ENCODE data around the gene SIRT1.
"Not testable (repeated sequence)": the region's sequence is repeated elsewhere in the genome, so short reads cannot be mapped to it uniquely, and the experiment has no call there.

SIRT1 gene

GRCh38 chr10:67884313-67884841 is at the start of gene SIRT1:
Gene SIRT1, plus strand, starts transcription at chr10:67884656. Its CDS starts 66 bp downstream, at chr10:67884722.
- peak; percentile 70 for FAIRE-seq

GRCh38 chr10:67835541-67836394 is 48.7 kb upstream of the SIRT1 start:
- FAIRE-seq = not testable (repeated sequence)

- FAIRE-seq = no peak
These were observed 48.0 kb upstream of the SIRT1 start for GRCh38 chr10:67836488-67836887.

GRCh38 chr10:67836972-67837371 is 47.5 kb upstream of the SIRT1 start:
- no peak for FAIRE-seq

- FAIRE-seq = peak; percentile 75
These were observed 46.7 kb upstream of the SIRT1 start, which contains the start of gene DNAJC12 for GRCh38 chr10:67837541-67838314. Gene DNAJC12, minus strand, starts transcription at chr10:67838188. Its CDS starts 177 bp downstream, at chr10:67838011.

- not testable (repeated sequence) for FAIRE-seq
These were observed 44.9 kb upstream of the SIRT1 start for GRCh38 chr10:67839511-67839910.

DNA sequence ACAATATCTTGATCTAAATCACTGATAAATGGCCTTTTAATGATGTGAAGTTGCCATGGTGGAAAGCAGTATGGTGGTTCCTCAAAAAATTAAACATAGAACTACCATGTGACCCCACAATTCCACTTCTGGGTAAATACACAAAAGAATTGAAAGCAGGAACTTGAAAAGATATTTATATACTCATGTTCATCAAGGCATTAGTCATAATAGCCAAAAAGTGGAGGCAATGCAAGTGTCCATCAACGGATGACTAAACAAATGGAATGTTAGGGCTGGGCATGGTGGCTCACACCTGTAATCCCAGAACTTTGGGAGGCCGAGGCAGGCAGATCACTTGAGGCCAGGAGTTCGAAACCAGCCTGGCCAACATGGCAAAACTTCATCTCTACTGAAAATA is 44.5 kb upstream of the SIRT1 start:
- FAIRE-seq = no peak

DNA sequence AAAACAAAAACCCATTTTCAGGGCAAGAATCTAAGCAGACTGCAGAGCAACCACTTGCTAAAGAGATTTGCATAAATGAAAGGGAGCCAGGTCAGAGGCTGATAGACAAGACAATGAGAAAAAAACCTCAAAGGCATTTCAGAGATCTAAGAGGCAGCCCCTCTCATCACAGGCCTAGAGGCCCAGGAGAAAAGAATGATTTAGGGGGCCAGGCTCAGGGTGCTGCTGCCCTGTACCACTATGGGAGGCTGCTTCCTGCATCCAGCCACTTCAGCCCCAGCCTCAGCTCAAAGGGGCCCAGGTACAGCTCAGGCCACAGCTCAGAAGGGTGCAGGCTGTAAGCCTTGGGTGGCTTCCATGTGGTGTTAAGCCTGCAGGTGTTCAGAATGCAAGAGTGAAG is 42.7 kb upstream of the SIRT1 start:
- no peak for FAIRE-seq

GRCh38 chr10:67843284-67843683 is 41.2 kb upstream of the SIRT1 start:
- no peak for FAIRE-seq

GRCh38 chr10:67849331-67850011 is 35.0 kb upstream of the SIRT1 start:
- FAIRE-seq = peak; percentile 59

- no peak for FAIRE-seq
These were observed 33.3 kb upstream of the SIRT1 start for GRCh38 chr10:67851186-67851585.

DNA sequence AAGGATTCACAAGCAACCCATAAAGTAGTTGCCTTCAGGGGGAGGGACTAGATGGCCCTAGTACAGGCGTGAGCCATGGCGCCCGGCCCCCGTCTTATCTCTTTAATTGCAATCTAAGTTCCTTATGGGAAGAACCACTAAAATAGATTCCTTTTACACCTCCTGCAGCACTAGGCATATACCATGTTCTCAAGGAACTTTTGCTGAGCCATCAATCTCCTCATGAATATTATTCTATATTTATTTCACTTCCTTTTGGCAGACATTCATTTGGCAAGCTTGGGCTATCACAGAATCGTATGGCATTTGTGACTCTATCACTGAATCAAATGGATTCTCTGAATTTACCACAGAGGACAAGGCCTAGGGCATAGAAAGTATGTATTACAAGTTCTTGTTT is 31.7 kb upstream of the SIRT1 start:
- no peak for FAIRE-seq

DNA sequence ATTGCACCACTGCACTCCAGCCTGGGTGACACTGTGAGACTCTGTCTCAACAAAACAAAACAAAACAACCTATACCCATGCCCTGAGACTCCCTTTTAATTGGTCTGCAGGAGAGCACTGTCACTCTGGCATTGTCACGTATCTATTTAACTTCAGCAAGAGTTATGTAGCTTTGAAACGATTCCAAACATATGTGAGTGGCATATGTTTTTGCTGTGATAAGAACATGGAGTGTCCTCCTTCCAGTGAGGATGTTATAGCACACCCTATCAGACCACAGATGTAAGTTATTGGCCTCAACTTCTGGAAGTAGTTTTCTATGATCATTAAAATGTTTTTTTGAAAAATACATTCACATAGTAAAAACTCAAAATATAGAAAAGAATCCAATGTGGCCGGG is 30.9 kb upstream of the SIRT1 start:
- no peak for FAIRE-seq

DNA sequence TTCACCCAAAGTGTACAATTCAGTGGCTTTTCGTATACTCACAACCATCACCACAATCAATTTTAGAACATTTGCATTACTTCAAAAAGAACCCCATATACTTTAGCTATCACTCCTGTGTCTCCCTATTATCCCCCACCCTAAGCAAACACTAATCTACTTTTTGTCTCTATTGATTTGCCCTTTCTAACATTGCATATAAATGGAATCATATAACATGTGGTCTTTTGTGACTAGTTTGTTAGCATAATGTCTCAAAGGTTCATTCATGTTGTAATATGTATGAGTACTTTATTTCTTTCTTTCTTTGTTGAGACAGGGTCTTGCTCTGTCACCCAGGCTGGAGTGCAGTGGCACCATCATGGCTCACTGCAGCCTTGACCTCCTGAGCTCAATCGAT is 25.5 kb upstream of the SIRT1 start:
- no peak for FAIRE-seq

DNA sequence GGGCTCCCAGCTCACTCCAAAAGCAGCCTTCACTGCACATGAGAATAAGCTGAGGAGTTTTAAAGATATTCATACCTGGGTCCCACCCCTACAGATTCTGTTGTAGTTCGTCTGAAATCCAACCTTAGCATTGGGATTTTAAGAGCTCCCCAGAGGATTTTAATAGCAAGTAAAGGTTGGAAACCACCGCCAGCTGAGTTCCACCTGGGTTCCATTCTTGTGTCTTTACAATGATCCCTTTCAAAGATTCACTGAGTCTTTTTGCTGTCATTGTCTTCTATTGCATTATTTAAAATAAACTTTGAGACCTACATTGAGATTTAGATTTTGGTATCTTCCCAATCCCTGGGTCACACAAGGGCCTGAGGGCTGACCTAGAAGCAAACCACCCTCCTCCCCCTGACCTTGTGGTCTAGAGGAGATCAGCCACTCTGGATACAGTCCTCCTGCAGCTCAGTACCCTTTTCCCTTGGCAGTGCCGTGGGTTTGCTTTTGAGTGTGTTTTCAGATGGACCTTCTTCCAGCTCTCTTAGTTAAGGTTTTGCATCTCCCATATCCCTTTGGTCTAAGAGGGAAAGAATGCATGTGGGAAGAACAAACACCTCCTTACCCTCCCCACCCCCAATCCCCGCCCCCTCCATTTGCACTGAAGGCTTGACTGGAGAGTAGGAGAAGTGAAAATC is 22.6 kb upstream of the SIRT1 start:
- FAIRE-seq = no peak

DNA sequence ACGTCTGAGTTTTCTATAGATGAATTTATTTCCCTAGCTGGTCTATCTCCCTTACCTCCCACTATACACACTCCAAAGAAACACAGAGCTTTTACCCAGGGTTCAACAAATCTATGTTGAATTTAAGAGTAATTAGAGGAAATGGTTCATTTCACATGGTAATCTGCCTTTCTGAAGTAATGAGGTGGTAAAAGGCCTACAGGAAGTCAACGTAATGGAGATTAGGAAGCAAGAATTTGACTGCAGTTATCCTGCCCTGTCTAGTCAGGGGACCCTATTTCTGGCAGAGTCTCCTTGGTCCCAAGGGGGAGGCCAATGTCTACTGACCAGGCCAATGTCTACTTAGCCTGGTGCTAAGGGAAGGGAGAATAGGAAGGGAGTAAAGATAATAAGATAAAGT is 21.4 kb upstream of the SIRT1 start:
- no peak for FAIRE-seq

GRCh38 chr10:67864607-67865371 is 19.7 kb upstream of the SIRT1 start:
- FAIRE-seq = no peak

DNA sequence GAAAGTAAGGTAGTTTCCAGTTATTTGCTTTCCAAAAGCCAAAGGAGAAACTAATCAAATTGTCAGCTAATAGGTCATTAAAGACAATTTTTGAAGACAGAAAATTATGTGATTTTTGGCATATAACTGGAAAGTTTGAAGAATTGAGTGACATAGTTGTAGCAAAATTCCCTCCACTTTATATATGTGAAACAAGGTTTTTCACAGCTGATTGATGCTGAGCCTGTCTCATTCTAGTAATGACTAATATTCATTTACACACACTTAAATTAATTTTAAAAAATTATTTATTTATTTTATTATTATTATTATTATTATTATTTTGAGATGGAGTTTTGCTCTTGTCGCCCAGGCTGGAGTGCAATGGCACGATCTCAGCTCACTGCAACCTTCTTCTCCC is 16.3 kb upstream of the SIRT1 start:
- FAIRE-seq = no peak

DNA sequence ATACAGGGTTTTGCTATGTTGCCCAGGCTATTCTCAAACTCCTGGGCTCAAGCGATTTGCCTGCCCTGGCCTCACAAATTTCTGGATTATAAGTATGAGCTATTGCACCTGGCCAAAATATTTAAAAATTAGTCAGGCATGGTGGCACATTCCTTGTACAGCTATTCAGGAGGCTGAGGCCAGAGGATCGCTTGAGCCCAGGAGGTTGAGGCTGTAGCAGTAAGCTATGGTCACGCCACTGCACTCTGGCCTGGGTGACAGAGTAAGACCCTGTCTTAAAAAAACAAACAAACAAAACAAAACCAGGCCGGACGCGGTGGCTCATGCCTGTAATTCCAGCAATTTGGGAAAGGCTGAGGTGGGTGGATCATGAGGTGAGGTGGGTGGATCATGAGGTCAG is 14.5 kb upstream of the SIRT1 start:
- no peak for FAIRE-seq

- no peak for FAIRE-seq
These were observed 8.9 kb upstream of the SIRT1 start for GRCh38 chr10:67875340-67876238.

- FAIRE-seq = not testable (repeated sequence)
These were observed 7.0 kb upstream of the SIRT1 start for GRCh38 chr10:67877421-67877820.
